ENCODE results near the gene SBNO2.
"Not testable (repeated sequence)": the region's sequence is repeated elsewhere in the genome, so short reads cannot be mapped to it uniquely, and the experiment has no call there.

The SBNO2 gene

GRCh38 chr19:1206150-1206863, 32.2 kb upstream of the SBNO2 start:
- DNase-seq (ENCODE audit: low read depth in 2 of 2) = no peak

DNA sequence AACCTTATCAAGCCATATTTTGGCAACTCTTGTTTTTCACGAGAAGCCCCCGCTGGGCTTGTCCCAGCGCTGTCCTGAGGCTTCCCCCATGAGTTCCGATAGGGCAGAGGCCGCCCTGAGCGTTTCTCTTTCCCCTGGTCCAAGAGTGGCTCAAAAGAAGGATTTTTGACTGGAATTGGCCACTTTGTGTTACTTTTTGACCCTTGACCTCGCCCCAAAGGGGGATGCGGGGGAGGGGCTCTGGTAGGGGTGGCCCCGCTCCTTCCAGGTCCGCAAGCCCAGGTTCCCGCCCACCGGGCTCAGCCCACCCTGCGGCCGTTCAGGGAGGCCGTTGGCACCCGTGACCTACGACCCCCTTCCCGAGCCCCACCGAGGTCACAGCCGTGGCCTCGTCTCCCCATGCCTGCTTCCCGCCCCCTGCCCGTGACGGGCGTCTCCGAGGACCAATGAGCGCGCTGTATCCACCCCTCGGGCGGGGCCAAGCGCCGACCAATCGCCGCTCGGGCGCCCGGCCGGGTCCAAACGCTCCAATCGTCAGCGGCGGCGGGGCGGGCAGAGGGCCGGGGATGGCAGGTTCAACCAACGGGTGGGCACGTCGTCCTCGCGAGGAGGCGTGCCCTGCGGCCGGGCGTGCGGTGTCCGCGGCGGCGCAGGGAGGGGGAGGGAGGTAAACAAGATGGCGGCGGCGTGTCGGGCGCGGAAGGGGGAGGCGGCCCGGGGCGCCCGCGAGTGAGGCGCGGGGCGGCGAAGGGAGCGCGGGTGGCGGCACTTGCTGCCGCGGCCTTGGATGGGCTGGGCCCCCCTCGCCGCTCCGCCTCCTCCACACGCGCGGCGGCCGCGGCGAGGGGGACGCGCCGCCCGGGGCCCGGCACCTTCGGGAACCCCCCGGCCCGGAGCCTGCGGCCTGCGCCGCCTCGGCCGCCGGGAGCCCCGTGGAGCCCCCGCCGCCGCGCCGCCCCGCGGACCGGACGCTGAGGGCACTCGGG, 31.3 kb upstream of the SBNO2 start, which contains the start of gene STK11:
TSS of gene STK11 (plus strand) at position 665 of the 986 bp plus-strand sequence. CDS start 1,136 bp downstream, outside the sequence.
- peak; percentile 98 for DNase-seq (ENCODE audit: low read depth in 2 of 2)

- not testable (repeated sequence) for DNase-seq (ENCODE audit: low read depth in 2 of 2)
Measured at GRCh38 chr19:1200614-1201013, 26.5 kb upstream of the SBNO2 start.

- DNase-seq (ENCODE audit: low read depth in 2 of 2) = no peak
Measured at GRCh38 chr19:1199531-1199930, 25.5 kb upstream of the SBNO2 start.

GRCh38 chr19:1189419-1189818, 15.4 kb upstream of the SBNO2 start:
- no peak for DNase-seq (ENCODE audit: low read depth in 2 of 2)

DNA sequence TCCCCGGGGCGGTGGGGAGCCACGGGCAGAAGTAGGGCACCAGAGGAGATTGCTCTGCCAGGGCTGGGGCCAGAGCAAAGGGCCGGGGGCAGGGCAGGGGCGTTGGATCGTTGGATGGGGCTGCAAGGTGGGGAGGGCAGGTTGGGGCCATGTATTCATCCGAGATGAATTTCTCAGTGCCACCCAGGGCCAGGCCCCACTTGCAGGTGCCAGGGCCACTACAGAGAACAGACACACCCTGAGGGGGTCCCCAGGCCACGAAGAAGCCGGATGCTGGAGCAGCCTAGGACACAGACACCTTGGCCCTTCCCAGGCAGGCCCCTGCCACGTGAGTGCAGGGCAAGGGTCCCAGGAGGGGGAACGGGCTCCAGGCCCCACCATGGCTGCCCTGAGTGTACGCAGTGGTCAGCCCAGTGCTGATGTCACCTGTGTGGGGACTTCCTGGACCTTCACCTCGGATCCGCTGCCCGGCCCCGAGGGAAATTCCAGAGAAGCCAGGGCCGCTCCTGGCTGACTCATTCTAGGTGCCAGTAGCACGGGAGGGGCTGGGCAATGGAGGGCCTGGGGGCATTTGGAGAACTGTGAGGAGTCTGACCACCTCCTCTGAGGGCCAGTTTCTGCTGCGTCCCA, 9.6 kb upstream of the SBNO2 start:
- no peak for DNase-seq (ENCODE audit: low read depth in 2 of 2)

- DNase-seq (ENCODE audit: low read depth in 2 of 2) = no peak
Measured at GRCh38 chr19:1182727-1183126, 8.7 kb upstream of the SBNO2 start.

- no peak for DNase-seq (ENCODE audit: low read depth in 2 of 2)
Measured at GRCh38 chr19:1182068-1182467, 8.0 kb upstream of the SBNO2 start.

DNA sequence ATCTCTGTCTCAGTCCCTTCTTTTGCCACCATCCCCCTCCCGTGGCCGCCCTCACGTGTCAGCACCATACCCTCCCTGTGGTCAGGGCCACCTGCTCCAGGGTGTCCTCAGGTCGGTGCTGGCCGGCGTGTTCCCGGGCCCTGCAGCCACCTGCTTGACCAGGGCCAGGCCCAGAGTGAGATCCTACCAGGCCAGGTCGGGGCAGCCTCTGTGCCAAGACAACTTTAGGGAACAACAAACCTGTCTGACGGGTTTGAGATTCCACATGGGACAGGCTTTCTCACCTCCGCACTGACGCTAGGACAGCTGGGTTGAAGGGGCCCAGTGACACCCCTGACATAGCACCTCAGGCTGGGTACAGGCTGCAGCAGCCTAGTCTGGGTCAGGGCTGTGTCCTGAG, 7.5 kb upstream of the SBNO2 start:
- no peak for DNase-seq (ENCODE audit: low read depth in 2 of 2)

DNA sequence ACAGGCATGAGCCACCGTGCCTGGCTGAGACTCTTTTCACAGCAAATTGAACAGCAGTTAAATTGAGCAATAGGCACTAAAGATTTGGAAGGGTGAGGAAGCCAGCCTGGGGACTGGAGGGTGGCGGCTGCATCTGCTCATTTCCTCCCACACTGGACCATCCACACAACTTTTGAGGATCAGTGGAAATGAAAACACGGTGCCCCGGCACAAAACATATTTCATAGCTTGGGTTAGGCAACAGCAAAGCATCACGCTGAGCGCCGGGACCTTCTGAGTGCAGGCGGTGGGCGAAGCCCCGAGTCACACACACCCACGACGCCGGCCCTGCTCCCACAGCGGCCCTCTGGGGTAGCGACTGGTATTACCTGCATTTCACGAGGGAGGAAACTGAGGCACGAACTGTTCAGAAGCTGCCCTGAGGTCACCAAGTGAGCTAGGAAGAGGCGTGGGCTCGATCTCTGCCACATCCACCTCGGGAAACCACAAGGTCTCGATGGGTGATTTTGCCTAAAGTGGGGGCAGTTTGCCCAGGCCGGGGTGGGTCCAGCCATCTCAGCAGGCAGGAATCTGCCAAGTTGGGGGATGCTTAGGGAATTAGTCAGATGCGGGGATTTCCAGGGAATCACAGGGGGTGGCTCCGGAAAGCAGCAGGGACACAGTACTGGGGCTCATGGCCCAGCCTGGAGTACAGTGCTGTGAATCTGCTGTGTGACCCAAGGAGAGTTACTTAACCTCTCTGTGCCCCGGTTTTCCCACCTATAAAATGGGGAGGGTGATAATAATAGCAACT, 3.5 kb upstream of the SBNO2 start:
- DNase-seq (ENCODE audit: low read depth in 2 of 2) = no peak

DNA sequence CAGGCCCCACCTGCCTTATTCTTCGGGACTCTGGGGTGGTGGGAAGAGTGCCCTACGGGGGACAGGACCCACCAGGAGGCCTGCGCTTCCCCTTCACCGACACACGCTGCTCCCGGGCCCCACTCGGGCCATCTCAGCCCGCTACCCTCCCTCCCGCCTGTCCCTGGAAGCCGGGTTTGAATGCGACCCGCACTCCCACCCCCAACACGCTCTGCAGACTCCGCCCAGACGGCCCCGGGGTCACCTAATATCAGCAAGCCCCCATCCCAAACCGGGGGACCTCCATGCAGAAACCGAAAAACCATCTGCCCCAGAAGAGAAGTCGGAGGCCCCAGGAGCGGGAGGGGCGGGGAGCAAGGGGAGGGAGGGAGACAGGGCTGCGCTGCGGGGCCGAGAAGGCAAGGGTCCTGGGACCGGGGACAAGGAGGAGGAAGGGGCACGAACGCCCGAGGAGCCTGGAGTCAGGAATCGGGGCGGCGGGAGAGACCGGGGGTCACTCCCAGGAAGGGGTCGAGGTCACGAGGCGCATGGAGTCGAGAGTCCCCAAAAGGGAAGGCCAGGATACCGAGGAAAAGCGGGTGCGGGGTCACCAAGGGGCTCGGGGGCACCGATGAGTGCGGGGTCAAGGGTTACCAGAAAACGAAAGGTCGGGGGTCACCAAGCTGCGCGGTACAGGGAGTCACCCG, 766 bp downstream of the SBNO2 start:
- DNase-seq (ENCODE audit: low read depth in 2 of 2) = no peak

GRCh38 chr19:1172353-1173158, 1.5 kb downstream of the SBNO2 start:
- DNase-seq (ENCODE audit: low read depth in 2 of 2) = no peak

DNA sequence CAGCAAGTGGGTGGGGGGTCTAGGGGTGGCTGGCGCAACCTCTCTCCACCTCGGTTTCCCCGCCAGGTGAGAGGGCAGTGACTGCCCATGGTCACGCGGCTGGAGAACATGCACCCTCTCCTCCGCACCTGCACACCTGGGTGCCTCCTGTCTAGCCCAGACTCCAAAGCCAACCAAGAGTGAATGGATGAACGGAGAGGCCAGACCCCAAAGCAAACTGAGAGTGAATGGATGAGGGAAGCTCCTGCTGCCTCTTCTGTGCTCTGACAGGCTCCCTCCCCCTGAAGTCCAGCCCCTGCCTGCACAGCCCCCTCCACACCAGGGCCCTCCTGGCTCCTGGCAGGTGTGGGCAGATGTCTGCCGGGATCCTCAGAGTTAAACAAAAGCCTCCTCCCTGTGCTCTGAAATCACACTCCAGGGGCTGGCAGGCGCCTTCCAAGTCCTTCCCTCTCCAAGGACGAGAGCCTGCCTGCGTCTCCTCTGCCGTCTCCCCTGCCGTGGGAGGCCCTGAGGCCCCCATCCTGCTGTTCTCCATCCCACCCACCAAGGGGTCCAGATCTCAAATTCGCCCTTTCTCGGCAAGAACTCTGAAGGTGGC, 2.2 kb downstream of the SBNO2 start:
- DNase-seq (ENCODE audit: low read depth in 2 of 2) = no peak

DNA sequence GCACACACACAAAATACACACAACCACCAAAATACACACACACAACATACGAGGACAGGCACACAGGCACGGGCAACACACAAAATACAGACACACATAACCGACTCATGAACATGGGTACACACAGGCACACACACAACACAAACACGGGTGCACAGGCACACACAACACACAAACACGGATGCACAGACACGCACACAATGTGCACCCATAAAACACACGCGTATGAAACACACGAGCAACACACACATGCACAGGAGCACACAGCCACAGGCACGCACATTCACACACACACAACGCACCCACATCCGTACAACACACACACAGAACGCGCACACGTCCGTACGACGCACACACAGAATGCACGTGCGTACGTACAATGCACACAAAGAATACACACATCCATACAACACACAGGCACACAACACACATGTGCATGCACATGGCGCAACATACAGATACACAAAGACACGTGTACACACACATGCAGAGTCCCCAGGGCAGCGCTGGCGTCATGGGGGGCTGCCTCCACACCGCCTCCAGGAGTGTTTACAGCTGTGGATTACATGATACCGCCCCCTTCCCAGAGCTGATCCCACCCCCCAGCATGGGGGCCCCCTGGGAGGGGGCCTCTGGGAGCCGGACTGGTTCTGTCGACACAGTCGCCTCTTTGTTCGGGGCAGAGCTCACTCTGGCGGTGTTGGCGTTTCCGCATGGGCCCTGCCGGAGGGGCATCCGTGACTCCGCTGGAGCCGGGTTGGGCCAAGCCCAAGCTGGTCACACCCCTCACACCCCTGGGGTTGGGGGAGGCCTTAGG, 2.9 kb downstream of the SBNO2 start:
- DNase-seq (ENCODE audit: low read depth in 2 of 2) = no peak

DNA sequence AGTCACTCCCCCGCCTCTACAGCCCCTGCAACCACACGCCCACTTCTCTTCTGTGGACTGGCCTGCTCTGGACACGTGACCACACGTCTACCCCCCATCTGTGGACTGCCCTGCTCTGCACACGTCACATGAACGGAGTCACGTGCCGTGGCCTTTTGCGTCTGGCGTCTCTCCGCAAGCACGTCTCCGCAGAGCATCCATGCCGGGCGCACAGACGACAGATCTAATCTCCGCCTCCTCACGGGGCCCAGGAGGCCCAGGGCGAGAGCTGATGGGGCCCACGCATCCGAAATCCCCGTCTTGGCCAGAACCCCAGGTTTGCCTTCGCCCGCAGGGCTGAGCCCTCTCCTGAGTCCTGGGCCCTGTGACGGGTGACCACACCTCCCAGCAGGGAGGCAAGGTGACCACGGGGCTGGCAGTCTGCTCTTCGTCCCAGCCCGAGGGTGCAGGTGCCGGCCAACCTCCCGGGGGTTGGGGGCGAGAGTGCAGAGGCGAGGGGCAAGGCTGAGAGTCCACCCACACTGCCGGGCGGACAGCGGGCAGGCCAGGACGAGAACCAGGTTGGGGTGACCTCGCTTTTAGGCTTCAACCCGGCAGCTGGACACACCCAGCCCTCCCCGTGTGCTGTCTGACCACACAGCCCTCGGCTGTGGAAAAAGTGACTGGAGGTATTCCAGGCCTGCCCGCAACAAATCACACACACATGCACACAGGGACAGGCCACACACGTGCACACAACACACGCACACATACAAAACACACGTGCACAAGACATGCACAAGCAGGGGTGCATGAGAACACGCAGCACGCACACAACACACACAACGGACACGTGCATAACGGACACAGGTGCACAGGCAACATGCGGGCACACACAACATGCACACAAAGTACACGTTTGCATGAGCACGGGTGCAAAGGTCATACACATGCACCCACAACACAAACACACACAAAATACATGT, 3.9 kb downstream of the SBNO2 start:
- DNase-seq (ENCODE audit: low read depth in 2 of 2) = no peak

DNA sequence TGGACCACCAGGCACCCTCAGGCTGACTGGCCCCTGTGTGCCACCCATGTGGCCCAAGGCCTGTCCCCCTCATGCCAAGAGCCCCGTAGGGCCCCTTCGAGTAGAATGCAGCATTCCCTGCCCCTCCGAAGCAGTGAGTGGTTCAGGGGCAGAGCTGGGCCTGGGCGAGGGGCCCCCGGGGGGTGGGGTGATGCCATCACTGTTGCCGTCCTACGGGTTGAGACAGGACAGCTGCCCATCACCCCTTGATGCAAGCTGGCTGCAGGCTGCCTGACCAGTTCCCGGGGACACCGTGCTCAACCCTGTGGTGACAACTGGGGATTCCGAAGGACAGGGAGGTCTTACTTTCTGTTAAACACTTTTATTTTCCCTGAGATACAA, 4.7 kb downstream of the SBNO2 start:
- no peak for DNase-seq (ENCODE audit: low read depth in 2 of 2)

- no peak for DNase-seq (ENCODE audit: low read depth in 2 of 2)
Measured at GRCh38 chr19:1168572-1169410, 5.3 kb downstream of the SBNO2 start.

Measured in stimulated activated CD4-positive, alpha-beta T cell treated with anti-CD3 and anti-CD28 coated beads, Interleukin-1b, Interleukin-23, amount 100 ng/mL, for 1 hour (primary cell).